Activated CD8-positive, alpha-beta memory T cell treated with anti-CD3 and anti-CD28 coated beads, Interleukin-2, amount 10 ng/mL, durations not matched to agents 7 days and 5 days (primary cell): ENCODE data around the gene PRXL2B. TPM values are rescaled to one million over a fixed set of nuclear protein-coding genes. Genes with fewer than 3 reads are reported as not detected.
A peak's percentile ranks its signal among the peaks of the same experiment; 100 is the strongest.
"Not testable (repeated sequence)": the region's sequence is repeated elsewhere in the genome, so short reads cannot be mapped to it uniquely, and the experiment has no call there.

Source experiments
- ATAC-seq: fragments of 150-1000 bp; cut with Tn5 transposase; one replicate; pipeline ENCODE4 v1.10.0; 2021; ENCODE audit warnings: moderate library complexity
- CTCF ChIA-PET: fragments of 350-600 bp; sonication (Branson Sonifier 250); formaldehyde crosslinking; loops from one replicate; lab custom pipeline; 2021; ENCODE audit warnings: antibody characterized with exemption; lab: Charles Lee
- DNase-seq: peaks from one replicate; pipeline ENCODE4 v3.0.0-alpha.2; 2020
- H3K27ac Mint-ChIP-seq: one replicate; pipeline ENCODE4 v1.8.0; 2021; ENCODE audit warnings: mild to moderate bottlenecking, mixed read lengths
- H3K27me3 Mint-ChIP-seq: one replicate; pipeline ENCODE4 v1.8.0; 2021; ENCODE audit warnings: mixed read lengths
- H3K36me3 Mint-ChIP-seq: one replicate; pipeline ENCODE4 v1.8.0; 2021; ENCODE audit warnings: mild to moderate bottlenecking, mixed read lengths
- H3K4me1 Mint-ChIP-seq: one replicate; pipeline ENCODE4 v1.8.0; 2021; ENCODE audit warnings: mixed read lengths
- H3K4me3 Mint-ChIP-seq: one replicate; pipeline ENCODE4 v1.8.0; 2021; ENCODE audit warnings: mild to moderate bottlenecking, moderate library complexity, mixed read lengths
- H3K9me3 Mint-ChIP-seq: one replicate; pipeline ENCODE4 v1.8.0; 2022; ENCODE audit warnings: low read depth, mixed read lengths
- total RNA-seq, 2 experiments: library from RNA; stranded (reverse); gene quantifications; one replicate each; pipeline ENCODE4 v1.2.3, GENCODE V29; 2021

Gene PRXL2B
- total RNA-seq, 2 experiments from 2014 or later: 22.4 to 26.2 TPM

GRCh38 chr1:2545754-2546514 lies 40.6 kb upstream of the PRXL2B start:
- CTCF ChIA-PET: interaction anchor here (1.1 to 6.9 kb wide), 7 partner anchors 10 to 164 kb away, joined by 3 to 95 read pairs (median 10); partner anchors contain the start of genes HES5, MORN1, PANK4 and RER1
- H3K9me3 Mint-ChIP-seq: no peaks in the 10 kb centered on the region
- H3K4me1 Mint-ChIP-seq: peaks cover 19% of the 10 kb centered on the region
- DNase-seq (peak; percentile 95), ATAC-seq (peak; percentile 52)
- H3K27ac Mint-ChIP-seq: peak overlapping the region; percentile 98
- H3K36me3 Mint-ChIP-seq: no peaks in the 10 kb centered on the region
- peak overlapping the region; percentile 82 for H3K4me3 Mint-ChIP-seq
- peaks cover 13% of the 10 kb centered on the region for H3K27me3 Mint-ChIP-seq

- peak; percentile 96 for DNase-seq
- peaks cover 17% of the 10 kb centered on the region for H3K4me1 Mint-ChIP-seq
- CTCF ChIA-PET: interaction anchor here (1.1 to 6.9 kb wide), 13 partner anchors 9 to 352 kb away, joined by 3 to 95 read pairs (median 14); partner anchors contain the start of genes FAAP20, HES5, MORN1 and PANK4
- H3K27me3 Mint-ChIP-seq: peaks cover 7% of the 10 kb centered on the region
- H3K9me3 Mint-ChIP-seq: no peaks in the 10 kb centered on the region
- H3K4me3 Mint-ChIP-seq: peak overlapping the region; percentile 82
- H3K27ac Mint-ChIP-seq: peak overlapping the region; percentile 98
- peak; percentile 62 for ATAC-seq
- no peaks in the 10 kb centered on the region for H3K36me3 Mint-ChIP-seq
These were observed 39.9 kb upstream of the PRXL2B start for GRCh38 chr1:2546515-2547209.

GRCh38 chr1:2547210-2548067 lies 39.1 kb upstream of the PRXL2B start:
- ATAC-seq (peak; percentile 32), DNase-seq (peak; percentile 88)
- H3K4me3 Mint-ChIP-seq: peak overlapping the region; percentile 82
- CTCF ChIA-PET: interaction anchor here (1.0 to 6.9 kb wide), 17 partner anchors 9 to 352 kb away, joined by 3 to 95 read pairs (median 10); partner anchors contain the start of genes FAAP20, MORN1, PANK4 and PEX10
- peak overlapping the region; percentile 98 for H3K27ac Mint-ChIP-seq
- peaks cover 17% of the 10 kb centered on the region for H3K4me1 Mint-ChIP-seq
- no peaks in the 10 kb centered on the region for H3K9me3 Mint-ChIP-seq
- H3K27me3 Mint-ChIP-seq: no peaks in the 10 kb centered on the region
- no peaks in the 10 kb centered on the region for H3K36me3 Mint-ChIP-seq

GRCh38 chr1:2548068-2548589 lies 38.4 kb upstream of the PRXL2B start:
- H3K9me3 Mint-ChIP-seq: no peaks in the 10 kb centered on the region
- CTCF ChIA-PET: interaction anchor here (0.9 to 6.9 kb wide), 19 partner anchors 8 to 353 kb away, joined by 3 to 95 read pairs (median 8); partner anchors contain the start of genes FAAP20, HES5, MORN1 and PANK4
- H3K36me3 Mint-ChIP-seq: no peaks in the 10 kb centered on the region
- peaks cover 17% of the 10 kb centered on the region for H3K4me1 Mint-ChIP-seq
- peak overlapping the region; percentile 82 for H3K4me3 Mint-ChIP-seq
- peak overlapping the region; percentile 98 for H3K27ac Mint-ChIP-seq
- ATAC-seq (peak; percentile 25), DNase-seq (peak; percentile 93)
- H3K27me3 Mint-ChIP-seq: no peaks in the 10 kb centered on the region

- DNase-seq, H3K4me3 Mint-ChIP-seq: not testable (repeated sequence)
- CTCF ChIA-PET: interaction anchor here (1.7 to 6.9 kb wide), 6 partner anchors 24 to 354 kb away, joined by 5 to 95 read pairs (median 28); partner anchors contain the start of genes FAAP20, PANK4 and PRXL2B
These were observed 37.1 kb upstream of the PRXL2B start for GRCh38 chr1:2549367-2550029.

GRCh38 chr1:2550309-2550861 lies 36.2 kb upstream of the PRXL2B start:
- peaks cover 32% of the 10 kb centered on the region for H3K4me1 Mint-ChIP-seq
- H3K27ac Mint-ChIP-seq: peak overlapping the region; percentile 68

More at GRCh38 chr1:2549367-2550029, 37.1 kb upstream of the PRXL2B start:
- H3K9me3 Mint-ChIP-seq, ATAC-seq, H3K27me3 Mint-ChIP-seq, H3K36me3 Mint-ChIP-seq: not testable (repeated sequence)
- Mint-ChIP-seq H3K27ac (peak overlapping the region; percentile 98), H3K4me1 (peaks cover 24% of the 10 kb centered on the region)

GRCh38 chr1:2551544-2551943 lies 35.0 kb upstream of the PRXL2B start:
- H3K27ac Mint-ChIP-seq, H3K36me3 Mint-ChIP-seq, DNase-seq, ATAC-seq, H3K9me3 Mint-ChIP-seq, H3K27me3 Mint-ChIP-seq, CTCF ChIA-PET, H3K4me3 Mint-ChIP-seq: not testable (repeated sequence)
- H3K4me1 Mint-ChIP-seq: peaks cover 35% of the 10 kb centered on the region

More at GRCh38 chr1:2550309-2550861, 36.2 kb upstream of the PRXL2B start:
- H3K9me3 Mint-ChIP-seq, H3K4me3 Mint-ChIP-seq, DNase-seq, H3K36me3 Mint-ChIP-seq, ATAC-seq, H3K27me3 Mint-ChIP-seq: not testable (repeated sequence)
- CTCF ChIA-PET: interaction anchor here (3.4 kb wide), 1 partner anchor 34 kb away, joined by 38 read pairs; the partner anchor contains the start of gene PRXL2B

- DNase-seq (no peak), ATAC-seq (no peak)
- H3K27ac Mint-ChIP-seq: no peak overlapping the region
- H3K9me3 Mint-ChIP-seq: no peaks in the 10 kb centered on the region
- H3K27me3 Mint-ChIP-seq: no peaks in the 10 kb centered on the region
- peaks cover 35% of the 10 kb centered on the region for H3K4me1 Mint-ChIP-seq
- CTCF ChIA-PET: no interaction called here
- peaks cover 5% of the 10 kb centered on the region for H3K36me3 Mint-ChIP-seq
- H3K4me3 Mint-ChIP-seq: no peak overlapping the region
These were observed 34.4 kb upstream of the PRXL2B start for GRCh38 chr1:2552189-2552588.

- H3K36me3 Mint-ChIP-seq, H3K4me3 Mint-ChIP-seq, ATAC-seq, H3K27ac Mint-ChIP-seq, CTCF ChIA-PET, DNase-seq, H3K27me3 Mint-ChIP-seq, H3K9me3 Mint-ChIP-seq: not testable (repeated sequence)
- peaks cover 38% of the 10 kb centered on the region for H3K4me1 Mint-ChIP-seq
These were observed 33.5 kb upstream of the PRXL2B start for GRCh38 chr1:2553076-2553475.

- H3K27ac Mint-ChIP-seq: peak overlapping the region; percentile 99
- H3K9me3 Mint-ChIP-seq: no peaks in the 10 kb centered on the region
- H3K4me3 Mint-ChIP-seq: no peak overlapping the region
- H3K27me3 Mint-ChIP-seq: no peaks in the 10 kb centered on the region
- H3K36me3 Mint-ChIP-seq: peaks cover 8% of the 10 kb centered on the region
- ATAC-seq: no peak
- no peak for DNase-seq
- CTCF ChIA-PET: interaction anchor here (1.0 to 3.7 kb wide), 6 partner anchors 11 to 233 kb away, joined by 3 to 68 read pairs (median 7); partner anchors contain the start of gene PRXL2B
- peaks cover 38% of the 10 kb centered on the region for H3K4me1 Mint-ChIP-seq
These were observed 32.5 kb upstream of the PRXL2B start for GRCh38 chr1:2553871-2554620.
